ENCODE measurements around the gene CNTNAP5. TPM values are rescaled to one million over a fixed set of nuclear protein-coding genes. Genes with fewer than 3 reads are reported as not detected.

Gene CNTNAP5
- total and polyA plus RNA-seq, 2 of the 8 experiments (the other 6 are each of a cell fraction or from before 2014, with no cell fraction given): 0.11 to 0.76 TPM

- TF ChIP-seq SAP30 (IDR thresholded peaks at IDR 0.05; ENCODE audit: insufficient read depth, insufficient replicate concordance, low read length) (no peak), POLR2A (IDR thresholded peaks at IDR 0.05; ENCODE audit: control extremely low read depth in 1 of 2, low read depth in 2 of 2, low read length in 2 of 2) (no peak), TEAD4 (IDR thresholded peaks at IDR 0.05; ENCODE audit: low read depth, low read length) (no peak), TAF7 (optimal IDR thresholded peaks at IDR 0.05; ENCODE audit: borderline replicate concordance, low read depth, low read length) (no peak)
These were observed 849.1 kb downstream of the CNTNAP5 start (continued) for GRCh38 chr2:124874219-124874618.

All from H1 (cell line).